HG03097 (cell line): Measurements from ENCODE around the gene JDP2.

ENCODE experiments used
- ATAC-seq: cut with Tn5 transposase; IDR thresholded peaks from one replicate; pipeline ENCODE4 v1.9.1; 2021; ENCODE audit not compliant: unreplicated experiment, low FRiP score

The JDP2 gene

DNA sequence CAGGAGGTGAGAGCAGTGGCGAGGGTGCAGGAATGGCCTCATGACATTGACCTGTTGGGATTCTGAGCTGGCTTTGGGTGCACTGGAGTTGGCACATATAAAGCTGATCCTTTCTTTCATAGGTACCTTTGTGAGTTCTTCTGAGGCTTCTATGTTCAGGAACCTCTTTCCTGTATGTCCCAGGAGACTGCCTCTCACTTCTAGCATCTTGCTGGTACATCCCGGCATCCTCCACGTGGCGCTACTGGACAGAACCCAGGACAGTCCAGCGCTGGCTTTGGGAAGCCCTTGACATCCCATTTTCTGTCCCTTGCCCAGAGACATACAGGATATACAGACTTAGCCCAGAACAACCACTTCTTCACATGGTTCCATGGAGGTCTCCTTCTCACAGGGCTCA, 50.1 kb downstream of the JDP2 start:
- ATAC-seq = no peak

DNA sequence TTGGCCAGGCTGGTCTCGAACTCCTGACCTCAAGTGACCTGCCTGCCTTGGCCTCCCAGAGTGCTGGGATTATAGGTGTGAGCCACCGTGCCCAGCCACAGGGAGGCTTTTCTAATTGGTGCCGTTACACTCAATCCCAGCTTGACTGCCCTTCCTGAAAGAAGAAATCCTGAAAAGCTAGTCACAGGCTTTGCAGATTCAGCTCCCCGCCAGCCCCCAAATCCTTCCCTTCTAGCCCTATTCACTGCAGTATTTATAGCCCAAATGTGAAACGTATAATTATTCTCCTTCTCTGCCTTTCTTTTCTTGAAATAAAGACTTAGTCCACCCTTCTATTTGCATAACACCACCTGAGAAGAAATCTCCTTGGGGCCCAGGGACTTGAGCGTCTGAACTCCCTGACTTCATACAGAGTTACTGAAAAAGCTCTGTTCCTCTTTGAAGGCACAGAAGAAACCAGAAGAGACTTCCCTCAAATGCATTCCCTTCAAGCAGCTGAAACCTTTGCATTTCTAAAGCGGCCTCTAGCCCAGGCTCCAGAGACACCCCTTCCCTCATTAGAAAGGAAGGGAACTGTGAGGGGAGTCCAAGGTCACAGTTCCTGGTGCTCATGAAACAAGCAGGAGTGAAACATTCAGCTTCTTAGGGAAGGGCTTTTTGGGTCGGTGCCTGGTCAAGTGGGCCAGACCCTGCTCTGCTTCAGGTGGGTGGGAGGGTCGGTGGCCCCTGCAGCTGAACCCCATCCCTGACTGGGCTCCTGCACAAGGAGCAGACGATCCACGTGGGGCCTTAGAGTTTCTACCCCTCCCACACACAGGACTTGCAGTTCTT, 52.2 kb downstream of the JDP2 start:
- ATAC-seq = no peak

DNA sequence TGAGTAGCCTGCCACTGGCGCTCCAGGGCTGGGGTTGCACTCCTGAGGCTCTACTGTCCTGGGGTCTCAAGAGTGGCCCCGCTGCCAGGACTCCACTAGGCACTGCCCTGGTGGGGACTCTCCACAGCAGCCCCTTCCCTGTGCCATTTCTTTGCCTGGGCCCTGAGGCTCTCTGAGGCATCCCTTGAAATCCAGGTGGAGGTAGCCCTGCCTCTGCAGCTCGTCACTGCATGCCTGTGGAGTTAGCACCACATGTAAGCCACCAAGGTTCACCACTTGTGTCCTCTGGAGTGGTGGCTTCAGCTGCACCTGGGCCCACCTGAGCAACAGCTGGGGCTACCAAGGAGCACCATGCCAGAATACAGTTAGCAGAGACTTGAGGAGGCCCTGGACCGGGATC, 54.5 kb downstream of the JDP2 start:
- ATAC-seq = no peak

DNA sequence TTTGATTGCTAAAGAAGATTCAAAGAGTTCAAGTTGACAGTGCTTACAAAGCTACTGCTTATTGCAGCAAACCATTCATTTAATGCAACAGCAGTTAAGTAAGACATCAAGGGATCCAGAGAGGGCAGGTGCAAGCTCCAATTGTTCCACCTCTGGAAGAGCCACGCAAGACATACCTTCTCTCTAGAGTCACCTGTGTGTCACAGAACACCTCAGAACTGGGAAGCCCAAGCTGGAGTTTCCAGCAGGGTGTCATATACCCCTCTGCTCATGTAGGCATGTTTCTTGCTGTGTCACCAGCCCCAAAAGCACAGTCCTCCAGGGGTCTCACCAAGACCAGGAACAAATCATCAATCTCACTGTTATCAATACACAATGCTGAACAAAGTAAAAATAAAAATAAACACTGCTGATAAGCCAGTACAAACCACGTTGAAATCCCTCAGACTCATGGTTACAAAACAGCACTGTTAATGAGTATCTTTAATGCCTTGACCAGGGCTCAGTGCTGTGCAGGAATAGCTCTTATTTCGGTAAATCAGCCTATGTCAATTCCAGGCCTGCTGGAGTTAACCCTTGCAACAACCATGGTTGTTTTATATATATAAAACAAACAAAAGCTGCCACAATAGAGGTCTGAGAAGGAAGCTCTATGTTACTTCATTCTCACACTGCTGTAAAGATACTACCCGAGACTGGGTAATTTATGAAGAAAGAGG, 57.0 kb downstream of the JDP2 start:
- no peak for ATAC-seq

DNA sequence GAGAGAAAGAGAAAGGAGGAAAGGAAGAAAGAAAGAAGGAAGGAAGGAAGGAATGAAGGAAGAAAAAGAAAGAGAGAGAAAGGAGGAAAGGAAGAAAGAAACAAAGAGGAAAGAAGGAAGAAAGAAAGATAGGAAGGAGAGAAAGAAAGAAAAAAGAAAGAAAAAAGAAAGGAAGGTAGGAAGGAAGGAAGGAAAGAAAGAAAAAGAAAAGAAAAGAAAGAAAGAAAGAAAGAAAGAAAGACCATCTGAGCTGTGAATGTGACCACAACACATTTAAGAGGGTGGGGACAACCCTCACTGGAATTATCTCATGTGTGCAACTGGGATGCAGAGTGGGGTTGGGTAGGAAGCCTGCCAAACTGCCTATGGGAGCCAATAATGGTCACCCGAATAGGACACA, 58.5 kb downstream of the JDP2 start:
- no peak for ATAC-seq

DNA sequence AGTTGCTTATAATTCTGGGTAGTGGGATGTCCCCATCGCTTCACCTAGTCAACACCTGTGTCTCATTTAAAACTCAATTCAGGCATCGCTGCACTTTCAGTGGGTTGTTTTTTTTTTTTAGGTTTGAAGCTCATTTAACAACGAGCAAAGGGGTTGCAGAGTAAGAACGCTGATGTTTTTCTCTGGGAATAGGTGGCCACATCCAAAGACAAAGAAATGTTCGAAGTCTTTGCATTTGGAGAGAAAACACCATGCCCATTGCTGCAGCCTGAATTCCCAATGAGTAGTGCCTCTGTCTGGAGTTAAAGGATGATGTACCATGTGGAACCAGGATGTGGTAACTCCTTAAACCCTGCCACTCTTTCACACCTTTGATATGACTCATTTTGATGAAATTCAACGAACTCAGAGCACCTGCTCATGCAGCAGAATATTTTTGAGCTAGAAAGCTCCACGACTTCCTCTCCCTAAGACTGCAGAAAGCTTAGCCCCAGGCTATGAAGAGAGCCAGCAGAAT, 59.4 kb downstream of the JDP2 start:
- peak; percentile 63 for ATAC-seq

DNA sequence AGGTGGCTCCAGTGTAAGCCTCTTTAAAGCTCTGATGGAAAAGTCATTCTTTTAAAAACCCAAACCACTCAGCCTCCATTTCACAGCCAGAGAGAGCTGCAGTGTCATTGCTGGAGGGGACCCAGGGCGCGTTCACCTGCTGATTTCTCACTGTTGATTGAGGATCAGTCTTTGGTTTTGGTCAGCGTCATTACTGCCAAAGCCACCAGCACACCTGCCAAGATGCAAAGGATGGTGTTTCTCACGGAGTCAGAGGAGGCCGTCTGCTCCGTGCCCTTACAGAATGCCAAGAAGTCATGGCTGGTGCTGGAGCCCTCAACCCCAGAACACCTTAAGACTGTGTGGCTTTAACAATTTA, 61.6 kb downstream of the JDP2 start:
- ATAC-seq = no peak

DNA sequence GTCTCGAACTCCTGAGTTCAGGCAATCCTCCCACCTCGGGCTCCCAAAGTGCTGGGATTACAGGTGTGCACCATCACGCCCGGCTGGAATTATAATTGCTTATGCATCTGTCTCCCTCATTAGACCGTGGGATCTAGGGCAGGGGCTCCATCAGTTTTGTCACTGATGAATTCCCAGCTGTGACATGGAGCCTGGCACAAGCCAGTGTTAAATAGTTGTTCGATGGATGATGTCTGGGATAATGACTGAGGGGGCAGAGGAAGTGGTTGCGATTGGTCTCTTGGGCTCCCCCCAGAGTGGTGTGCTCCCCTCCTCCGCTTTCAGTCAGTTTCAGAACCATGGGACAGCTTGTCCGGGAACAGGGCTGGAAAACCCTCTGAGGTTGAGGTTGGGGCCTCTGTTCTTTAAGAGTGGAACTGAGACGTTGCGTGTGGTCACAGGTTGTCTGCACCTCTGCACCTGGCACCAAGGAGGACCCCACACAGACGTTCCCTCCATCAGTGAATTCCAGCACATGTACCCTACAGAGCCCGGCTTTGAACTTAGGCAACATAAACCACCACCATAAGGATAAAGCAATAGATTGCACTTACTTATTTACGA, 63.7 kb downstream of the JDP2 start:
- ATAC-seq = no peak

DNA sequence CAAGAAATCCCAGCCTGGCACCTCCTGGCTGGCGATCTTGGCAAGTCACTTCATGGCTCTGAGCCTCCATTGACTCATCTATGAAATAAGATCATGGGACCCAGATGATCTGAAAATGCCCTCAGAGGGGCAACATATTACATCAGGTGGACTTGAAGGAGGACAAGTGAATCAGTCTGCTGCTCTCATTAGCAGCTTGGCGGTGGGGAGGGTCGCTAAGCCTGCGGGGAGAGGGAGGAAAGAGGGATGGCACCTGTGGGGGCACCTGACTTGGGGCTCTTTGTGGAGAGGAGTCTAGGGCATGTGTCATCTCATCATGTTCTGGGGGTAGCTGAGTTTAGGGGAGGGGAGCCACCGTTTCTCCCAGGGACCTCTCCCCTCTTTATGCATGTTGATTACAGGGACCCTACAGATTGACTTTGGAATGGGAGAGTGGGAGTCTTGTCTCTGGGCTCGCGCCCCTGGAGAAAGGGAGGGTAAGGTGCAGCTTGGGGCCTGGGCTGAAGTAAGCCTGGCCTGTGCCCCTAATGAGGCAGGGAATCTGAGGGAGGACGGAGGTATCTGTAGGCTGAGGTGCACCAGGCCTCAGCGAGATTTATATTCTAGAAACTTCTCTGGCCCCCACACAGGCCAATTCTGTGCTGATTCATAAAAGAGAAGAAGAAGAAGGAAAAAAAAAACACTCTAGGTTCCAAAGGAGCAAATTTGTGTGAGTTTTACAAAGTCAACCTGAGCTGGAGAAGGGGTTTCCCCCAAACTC, 65.2 kb downstream of the JDP2 start:
- no peak for ATAC-seq

DNA sequence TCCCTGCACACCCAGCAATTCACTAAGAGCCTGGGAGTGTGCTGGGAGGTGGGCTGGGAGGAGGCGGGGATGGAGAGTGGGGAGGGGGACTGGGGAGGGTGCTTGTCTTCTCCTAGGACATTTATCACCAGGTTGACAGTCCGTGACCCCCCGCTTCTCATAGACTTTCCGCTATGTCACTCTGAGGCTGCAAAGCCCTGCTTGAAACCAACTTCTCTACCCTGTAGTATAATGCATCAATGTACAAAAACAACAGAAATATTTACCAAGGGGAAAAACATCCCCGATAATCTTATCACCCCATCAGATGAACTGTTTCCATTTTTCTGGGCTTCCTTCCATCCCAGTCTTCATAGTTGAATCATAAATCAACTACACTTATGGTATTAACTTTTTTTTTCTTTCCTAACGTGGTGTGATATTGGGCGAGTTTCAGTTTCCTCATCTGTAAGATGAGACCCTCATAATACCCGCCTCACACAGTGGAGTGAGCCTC, 65.8 kb downstream of the JDP2 start:
- no peak for ATAC-seq

DNA sequence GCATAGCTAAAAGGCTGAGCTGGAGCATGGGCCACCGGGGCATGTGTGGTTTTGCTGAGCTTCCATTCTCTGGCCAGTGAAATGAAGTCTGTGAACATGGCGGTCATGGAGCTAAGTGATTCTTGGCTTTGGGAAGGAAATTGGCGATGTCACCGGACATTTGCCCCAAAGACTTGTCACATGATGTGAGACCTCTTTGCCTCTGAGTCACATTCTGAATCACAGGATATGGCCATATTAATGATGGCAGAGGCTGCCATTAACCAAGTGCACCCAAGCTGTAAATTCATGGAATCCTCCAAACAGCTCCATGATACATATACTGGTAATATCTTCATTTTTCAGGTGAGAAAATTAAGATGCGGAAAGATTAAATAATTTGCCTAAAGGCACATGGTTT, 67.1 kb downstream of the JDP2 start:
- ATAC-seq = no peak

DNA sequence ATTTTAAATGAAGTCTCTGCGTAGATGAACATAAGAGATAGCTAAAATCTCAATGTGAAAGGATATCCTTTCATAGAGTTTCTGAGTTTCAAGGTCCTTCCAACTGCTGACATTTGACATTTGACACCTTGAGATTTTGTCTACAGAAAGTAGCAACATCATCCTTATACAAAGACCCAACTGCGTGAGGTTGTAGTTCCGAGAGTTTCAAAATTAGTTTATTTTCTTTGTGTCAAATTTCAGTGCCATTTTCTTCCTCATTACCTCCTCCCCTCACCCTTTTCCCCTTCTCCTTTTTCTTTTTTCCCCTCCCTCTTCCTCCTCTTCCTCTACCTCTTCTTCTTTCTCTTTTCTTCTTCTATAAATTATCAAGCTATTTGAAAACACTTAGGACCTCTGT, 67.6 kb downstream of the JDP2 start:
- no peak for ATAC-seq

DNA sequence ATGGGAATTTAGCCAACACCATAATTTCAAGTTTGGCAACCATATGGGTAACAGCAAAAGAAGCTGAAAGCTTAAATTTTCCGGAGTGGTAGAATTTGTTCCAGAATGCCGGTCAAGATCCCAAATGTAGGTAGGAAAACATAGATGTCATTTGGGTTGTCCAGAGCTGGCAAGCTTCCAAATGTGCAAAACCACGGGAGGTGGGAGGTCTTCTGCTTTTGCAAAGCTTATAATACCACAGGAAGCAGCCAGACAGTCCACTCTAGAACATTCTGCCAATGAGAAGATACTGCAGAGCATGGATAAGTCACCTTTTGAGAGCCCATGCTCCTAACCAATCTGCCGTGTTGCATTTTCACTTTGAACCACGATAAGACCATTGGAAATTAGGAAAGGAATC, 68.1 kb downstream of the JDP2 start:
- no peak for ATAC-seq

DNA sequence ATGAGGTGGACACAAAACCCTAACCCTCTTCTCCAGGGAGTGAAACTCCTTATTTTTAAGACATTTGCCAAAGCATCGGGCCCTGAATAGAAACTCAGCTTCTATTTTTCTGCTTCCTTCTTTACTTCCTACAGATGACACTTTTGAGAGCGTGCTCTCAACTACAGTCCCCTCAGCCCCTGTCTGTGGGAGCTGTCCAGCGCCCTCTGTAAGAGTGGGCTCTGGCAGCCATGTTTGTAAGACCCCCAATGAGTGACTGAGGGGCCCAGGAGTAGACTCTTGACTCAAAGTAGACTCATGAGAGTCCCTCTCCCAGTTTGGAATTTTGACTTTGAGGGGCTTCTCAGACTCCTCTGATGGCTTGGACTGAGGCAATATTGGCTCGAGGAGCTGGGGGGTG, 68.9 kb downstream of the JDP2 start:
- ATAC-seq = no peak

DNA sequence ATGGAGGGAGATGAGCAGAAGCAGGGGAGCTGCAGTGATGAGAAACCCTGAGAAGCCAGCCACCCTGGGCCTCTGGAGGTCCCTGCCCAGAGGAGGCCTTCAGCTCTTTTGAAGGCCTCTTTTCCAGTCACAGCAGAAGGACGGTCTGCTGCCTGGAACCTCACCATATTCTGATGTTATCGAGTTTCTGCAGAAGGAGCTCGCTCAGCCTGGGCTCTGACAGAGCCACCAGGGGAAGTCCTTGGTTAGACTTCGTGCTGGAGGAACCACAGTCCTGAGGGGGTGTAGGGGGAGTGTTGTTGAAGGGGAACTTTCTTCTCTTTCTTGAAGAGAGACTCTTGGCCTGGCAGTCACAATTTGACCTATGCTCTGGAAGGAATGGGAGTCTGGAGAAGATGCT, 69.4 kb downstream of the JDP2 start:
- ATAC-seq = no peak

DNA sequence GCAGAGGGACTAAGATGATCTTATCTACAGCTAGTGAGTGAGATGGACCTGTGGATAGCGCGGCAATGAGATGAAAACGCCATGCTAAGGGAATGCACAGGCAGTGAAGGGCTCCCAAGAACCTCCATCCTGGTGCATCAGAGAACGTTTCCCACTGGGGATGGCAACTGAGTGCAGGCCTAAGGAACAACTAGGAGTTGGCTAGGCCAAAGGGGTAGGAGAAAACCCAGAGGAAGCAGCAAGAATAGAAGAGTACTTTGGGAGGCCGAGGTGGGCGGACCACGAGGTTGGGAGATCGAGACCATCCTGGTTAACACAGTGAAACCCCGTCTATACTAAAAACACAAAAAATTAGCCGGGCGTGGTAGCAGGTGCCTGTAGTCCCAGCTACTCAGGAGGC, 69.9 kb downstream of the JDP2 start:
- ATAC-seq = no peak

DNA sequence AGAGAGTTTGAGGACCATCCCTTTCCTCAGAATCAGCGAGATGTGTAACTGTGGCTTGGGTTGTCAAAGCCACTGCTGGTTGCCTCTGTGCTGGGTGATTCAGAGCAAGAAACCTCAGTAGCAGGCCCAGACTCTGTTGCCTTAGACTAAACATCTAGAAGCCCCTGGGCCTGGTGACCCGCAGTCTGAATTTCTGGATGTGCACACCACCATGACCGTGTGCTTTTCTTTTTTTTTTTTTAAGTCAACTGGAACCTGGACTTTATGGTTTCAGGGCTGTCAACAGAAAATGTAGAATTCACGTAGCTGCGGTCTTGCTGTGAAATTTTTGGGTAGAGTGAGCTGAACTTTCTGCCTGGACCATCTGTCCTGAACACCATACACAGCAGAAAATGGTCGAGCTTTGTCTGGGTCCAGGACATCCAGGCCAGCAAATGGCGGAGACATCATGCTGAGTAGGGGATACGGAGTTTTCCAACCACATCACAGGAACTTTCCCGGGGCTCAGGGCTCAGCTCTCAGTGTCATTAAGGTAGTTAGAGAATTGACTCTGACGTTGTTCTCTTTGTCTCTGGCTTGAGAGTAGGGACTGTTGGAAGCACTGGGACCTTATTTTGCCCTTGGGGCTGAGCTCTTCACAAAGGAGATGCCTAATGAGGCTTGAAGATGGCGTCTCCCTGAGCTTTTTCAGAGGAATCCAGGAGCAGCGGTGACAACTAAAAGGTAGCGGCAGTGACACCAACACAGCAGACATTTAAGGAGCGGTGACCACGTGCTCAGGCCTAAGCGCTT, 71.5 kb downstream of the JDP2 start:
- no peak for ATAC-seq

DNA sequence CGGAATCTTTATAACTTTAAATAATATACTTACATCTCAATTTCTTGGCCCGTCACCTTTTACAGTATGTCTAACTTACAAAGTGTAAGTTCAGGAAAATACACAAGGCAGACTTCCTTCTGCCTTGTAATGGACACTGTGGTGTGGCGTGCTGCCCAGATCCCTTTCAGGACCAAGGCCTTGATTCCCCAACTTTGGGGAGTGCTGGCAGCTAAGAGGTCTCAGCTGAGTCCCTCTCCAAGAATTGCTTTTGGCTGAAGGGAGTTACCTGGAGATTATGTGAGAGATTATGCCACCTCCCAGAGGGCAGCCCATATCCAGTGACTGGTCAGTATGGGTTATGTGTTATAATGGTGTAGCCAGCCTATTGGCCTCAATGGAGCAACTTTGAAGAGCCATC, 73.3 kb downstream of the JDP2 start:
- ATAC-seq = no peak

DNA sequence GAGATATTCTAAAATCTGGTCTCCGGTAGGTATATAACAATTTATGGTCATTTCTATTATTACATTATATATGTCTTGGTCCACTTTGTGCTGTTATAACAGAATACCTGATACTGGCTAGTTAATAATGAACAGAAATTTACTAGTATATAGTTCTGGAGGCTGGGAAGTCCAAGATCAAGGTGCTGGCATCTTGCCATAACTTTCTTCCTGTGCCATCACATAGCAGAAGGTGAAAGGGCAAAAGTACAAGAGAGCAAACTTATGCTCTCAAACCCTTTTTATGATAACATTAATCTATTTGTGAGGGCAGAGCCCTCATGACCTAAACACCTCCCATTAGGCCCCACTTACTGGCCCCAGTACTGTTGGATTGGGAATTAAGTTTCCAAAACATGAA, 76.6 kb downstream of the JDP2 start:
- no peak for ATAC-seq

DNA sequence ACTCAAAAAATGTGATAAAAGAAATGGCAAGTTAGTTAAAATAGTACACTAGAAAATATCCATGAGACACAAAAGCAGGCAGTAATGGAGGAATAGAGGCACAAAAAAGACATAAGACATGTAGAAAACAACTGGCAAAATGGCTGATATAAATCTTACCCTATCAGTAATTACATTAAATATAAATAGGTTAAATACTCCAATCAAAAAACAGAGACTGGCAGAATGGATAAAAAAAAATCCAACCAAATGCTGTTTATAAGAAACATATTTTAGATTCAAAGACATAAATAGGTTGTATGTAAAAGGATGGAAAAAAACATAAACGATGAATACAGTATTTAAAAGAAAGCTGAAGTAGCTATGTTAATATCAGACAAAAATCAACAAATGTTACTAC, 79.1 kb downstream of the JDP2 start:
- ATAC-seq = no peak
